SK-N-SH (cell line): Measurements from ENCODE around the gene ERMAP.

Source experiments
- EP300 ChIP-seq, 2 experiments: IDR thresholded peaks; 2 replicates each; pipeline versions ENCODE4 v1.4.0 to v1.6.1; 2012; ENCODE audit warnings: borderline replicate concordance in 1 of 2, low read depth in 1 of 2, low read length in 1 of 2
- EZH2phosphoT487 ChIP-seq: fragments of 200-600 bp; sonication (generic); IDR thresholded peaks from 2 replicates; pipeline ENCODE4 v1.6.1; 2017; ENCODE audit warnings: low read depth, mixed run types, mild to moderate bottlenecking, antibody characterized with exemption, moderate library complexity, borderline replicate concordance
- FOXM1 ChIP-seq: IDR thresholded peaks from 2 replicates; pipeline ENCODE4 v1.4.0; 2012; ENCODE audit warnings: low read depth, mild to moderate bottlenecking
- MAX ChIP-seq: IDR thresholded peaks from 2 replicates; pipeline ENCODE4 v1.4.0; 2012; ENCODE audit warnings: low read depth
- MEF2A ChIP-seq: IDR thresholded peaks from 2 replicates; pipeline ENCODE4 v1.4.0; 2012; ENCODE audit warnings: low read depth, borderline replicate concordance
- RAD21 ChIP-seq: IDR thresholded peaks from 2 replicates; pipeline ENCODE4 v1.6.1; 2012; ENCODE audit warnings: mild to moderate bottlenecking, low read length
- REST ChIP-seq: IDR thresholded peaks from 2 replicates; pipeline ENCODE4 v1.6.1; 2012; ENCODE audit warnings: mild to moderate bottlenecking, low read depth, low read length, moderate library complexity
- TCF12 ChIP-seq: IDR thresholded peaks from 2 replicates; pipeline ENCODE4 v1.4.0; 2012
- USF1 ChIP-seq: IDR thresholded peaks from 2 replicates; pipeline ENCODE4 v1.4.0; 2012; ENCODE audit warnings: low read depth, borderline replicate concordance
- ZBTB33 ChIP-seq: IDR thresholded peaks from 2 replicates; pipeline ENCODE4 v1.4.0; 2012; ENCODE audit warnings: low read depth, borderline replicate concordance
- TF ChIP-seq, protein P1 (sequence below): fragments of 200-600 bp; sonication (generic); IDR thresholded peaks from 2 replicates; pipeline ENCODE4 v1.6.1; 2017; ENCODE audit warnings: antibody characterized with exemption, mild to moderate bottlenecking, moderate library complexity
- TF ChIP-seq, protein P2 (sequence below): fragments of 150-350 bp; IDR thresholded peaks from 2 replicates; pipeline ENCODE4 v1.6.1; 2016; ENCODE audit warnings: mild to moderate bottlenecking, low read depth, low read length
- TF ChIP-seq, protein P3 (sequence below): fragments of 150-350 bp; IDR thresholded peaks from 2 replicates; pipeline ENCODE4 v1.6.1; 2017; ENCODE audit warnings: antibody characterized with exemption, low read length, low read depth, borderline replicate concordance

- TF ChIP-seq, protein P1, sequence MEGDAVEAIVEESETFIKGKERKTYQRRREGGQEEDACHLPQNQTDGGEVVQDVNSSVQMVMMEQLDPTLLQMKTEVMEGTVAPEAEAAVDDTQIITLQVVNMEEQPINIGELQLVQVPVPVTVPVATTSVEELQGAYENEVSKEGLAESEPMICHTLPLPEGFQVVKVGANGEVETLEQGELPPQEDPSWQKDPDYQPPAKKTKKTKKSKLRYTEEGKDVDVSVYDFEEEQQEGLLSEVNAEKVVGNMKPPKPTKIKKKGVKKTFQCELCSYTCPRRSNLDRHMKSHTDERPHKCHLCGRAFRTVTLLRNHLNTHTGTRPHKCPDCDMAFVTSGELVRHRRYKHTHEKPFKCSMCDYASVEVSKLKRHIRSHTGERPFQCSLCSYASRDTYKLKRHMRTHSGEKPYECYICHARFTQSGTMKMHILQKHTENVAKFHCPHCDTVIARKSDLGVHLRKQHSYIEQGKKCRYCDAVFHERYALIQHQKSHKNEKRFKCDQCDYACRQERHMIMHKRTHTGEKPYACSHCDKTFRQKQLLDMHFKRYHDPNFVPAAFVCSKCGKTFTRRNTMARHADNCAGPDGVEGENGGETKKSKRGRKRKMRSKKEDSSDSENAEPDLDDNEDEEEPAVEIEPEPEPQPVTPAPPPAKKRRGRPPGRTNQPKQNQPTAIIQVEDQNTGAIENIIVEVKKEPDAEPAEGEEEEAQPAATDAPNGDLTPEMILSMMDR: no peak
- no peak for TF ChIP-seq FOXM1
- no peak for TF ChIP-seq ZBTB33
- TF ChIP-seq, protein P2, sequence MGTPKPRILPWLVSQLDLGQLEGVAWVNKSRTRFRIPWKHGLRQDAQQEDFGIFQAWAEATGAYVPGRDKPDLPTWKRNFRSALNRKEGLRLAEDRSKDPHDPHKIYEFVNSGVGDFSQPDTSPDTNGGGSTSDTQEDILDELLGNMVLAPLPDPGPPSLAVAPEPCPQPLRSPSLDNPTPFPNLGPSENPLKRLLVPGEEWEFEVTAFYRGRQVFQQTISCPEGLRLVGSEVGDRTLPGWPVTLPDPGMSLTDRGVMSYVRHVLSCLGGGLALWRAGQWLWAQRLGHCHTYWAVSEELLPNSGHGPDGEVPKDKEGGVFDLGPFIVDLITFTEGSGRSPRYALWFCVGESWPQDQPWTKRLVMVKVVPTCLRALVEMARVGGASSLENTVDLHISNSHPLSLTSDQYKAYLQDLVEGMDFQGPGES: no peak
- TF ChIP-seq TCF12: no peak
- TF ChIP-seq, protein P3, sequence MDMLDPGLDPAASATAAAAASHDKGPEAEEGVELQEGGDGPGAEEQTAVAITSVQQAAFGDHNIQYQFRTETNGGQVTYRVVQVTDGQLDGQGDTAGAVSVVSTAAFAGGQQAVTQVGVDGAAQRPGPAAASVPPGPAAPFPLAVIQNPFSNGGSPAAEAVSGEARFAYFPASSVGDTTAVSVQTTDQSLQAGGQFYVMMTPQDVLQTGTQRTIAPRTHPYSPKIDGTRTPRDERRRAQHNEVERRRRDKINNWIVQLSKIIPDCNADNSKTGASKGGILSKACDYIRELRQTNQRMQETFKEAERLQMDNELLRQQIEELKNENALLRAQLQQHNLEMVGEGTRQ: no peak
- TF ChIP-seq RAD21: no peak
- no peak for TF ChIP-seq EP300 (IDR thresholded peaks at IDR 0.05; ENCODE audit: borderline replicate concordance in 1 of 2, low read depth in 1 of 2, low read length in 1 of 2)
- no peak for TF ChIP-seq REST
- no peak for TF ChIP-seq MAX
- TF ChIP-seq EZH2phosphoT487: no peak
- no peak for TF ChIP-seq MEF2A
- TF ChIP-seq USF1: no peak
These were observed 74.7 kb downstream of the ERMAP start for GRCh38 chr1:42891465-42892138.
